HL-60 (cell line): Measurements from ENCODE around the gene CARS2.

Experiments used
- DNase-seq, 2 experiments: peaks; one replicate each; pipeline ENCODE4 v3.0.0-alpha.2; 2010 to 2020; ENCODE audit warnings: low read depth in 1 of 2, low spot score in 1 of 2
- H3K27ac ChIP-seq: fragments of 250-450 bp; sonication (Bioruptor Pico); replicated peaks from 2 replicates; pipeline ENCODE4 v1.5.1; 2020; ENCODE audit warnings: mild to moderate bottlenecking, moderate library complexity
- H3K27me3 ChIP-seq: fragments of 250-450 bp; sonication (Bioruptor Pico); 2 replicates; pipeline ENCODE4 v1.5.1; 2021; ENCODE audit warnings: mild to moderate bottlenecking, moderate library complexity; ENCODE audit not compliant: insufficient read depth, poor library complexity, severe bottlenecking
- H3K4me3 ChIP-seq: replicated peaks from 2 replicates; pipeline ENCODE4 v1.5.1; 2011; ENCODE audit warnings: mild to moderate bottlenecking, control low read depth, low read length; ENCODE audit not compliant: insufficient read depth
- CTCF ChIP-seq: IDR thresholded peaks from one replicate; pipeline ENCODE4 v1.5.1; 2011; ENCODE audit warnings: low read length, control low read depth, inconsistent platforms; ENCODE audit not compliant: insufficient read depth
- GABPA ChIP-seq: IDR thresholded peaks from 2 replicates; pipeline ENCODE4 v1.6.1; 2012; ENCODE audit warnings: low read depth
- POLR2AphosphoS5 ChIP-seq: IDR thresholded peaks from 2 replicates; pipeline ENCODE4 v1.6.1; 2012; ENCODE audit warnings: low read depth
- REST ChIP-seq: IDR thresholded peaks from 2 replicates; pipeline ENCODE4 v1.6.1; 2012; ENCODE audit warnings: low read depth; ENCODE audit not compliant: insufficient replicate concordance
- SPI1 ChIP-seq: IDR thresholded peaks from 2 replicates; pipeline ENCODE4 v1.6.1; 2012; ENCODE audit warnings: low read depth, mild to moderate bottlenecking, borderline replicate concordance

The CARS2 gene

GRCh38 chr13:110627351-110627750, 78.6 kb downstream of the CARS2 start:
- Histone ChIP-seq H3K27me3 (no peaks in the 10 kb centered on the region), H3K4me3 (no peak overlapping the region), H3K27ac (no peak overlapping the region)
- TF ChIP-seq POLR2AphosphoS5 (no peak), REST (no peak), GABPA (no peak), SPI1 (no peak), CTCF (no peak)
- no peak for DNase-seq

GRCh38 chr13:110626521-110626920, 79.4 kb downstream of the CARS2 start:
- H3K27ac ChIP-seq, result no peak overlapping the region

More at GRCh38 chr13:110626521-110626920, 79.4 kb downstream of the CARS2 start:
- Histone ChIP-seq H3K27me3 (no peaks in the 10 kb centered on the region), H3K4me3 (no peak overlapping the region)
- no peak for TF ChIP-seq SPI1
- no peak for TF ChIP-seq POLR2AphosphoS5
- TF ChIP-seq CTCF, result no peak
- TF ChIP-seq GABPA, result no peak
- no peak for TF ChIP-seq REST
- no peak for DNase-seq
